ENCODE measurements around the gene SLCO3A1.

DNA sequence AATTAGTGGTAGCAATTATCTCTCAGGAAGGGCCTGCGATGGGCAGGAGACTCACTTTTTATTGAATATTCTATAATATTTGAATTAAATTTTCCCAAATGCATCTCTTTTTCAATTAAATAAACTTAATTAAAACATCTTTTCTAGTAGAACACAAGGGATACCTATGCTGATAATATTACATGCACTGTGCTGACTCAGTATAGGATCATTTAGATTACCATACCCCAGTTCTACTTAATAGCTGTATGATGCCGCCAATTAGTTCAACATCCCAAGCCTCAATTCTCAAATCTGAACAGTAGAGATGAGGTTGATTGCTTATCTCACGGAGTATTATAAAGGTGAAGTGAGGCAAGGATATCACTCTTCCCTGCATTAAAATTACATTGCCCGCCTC is 149.2 kb downstream of the SLCO3A1 start:
- TF ChIP-seq, protein P1, sequence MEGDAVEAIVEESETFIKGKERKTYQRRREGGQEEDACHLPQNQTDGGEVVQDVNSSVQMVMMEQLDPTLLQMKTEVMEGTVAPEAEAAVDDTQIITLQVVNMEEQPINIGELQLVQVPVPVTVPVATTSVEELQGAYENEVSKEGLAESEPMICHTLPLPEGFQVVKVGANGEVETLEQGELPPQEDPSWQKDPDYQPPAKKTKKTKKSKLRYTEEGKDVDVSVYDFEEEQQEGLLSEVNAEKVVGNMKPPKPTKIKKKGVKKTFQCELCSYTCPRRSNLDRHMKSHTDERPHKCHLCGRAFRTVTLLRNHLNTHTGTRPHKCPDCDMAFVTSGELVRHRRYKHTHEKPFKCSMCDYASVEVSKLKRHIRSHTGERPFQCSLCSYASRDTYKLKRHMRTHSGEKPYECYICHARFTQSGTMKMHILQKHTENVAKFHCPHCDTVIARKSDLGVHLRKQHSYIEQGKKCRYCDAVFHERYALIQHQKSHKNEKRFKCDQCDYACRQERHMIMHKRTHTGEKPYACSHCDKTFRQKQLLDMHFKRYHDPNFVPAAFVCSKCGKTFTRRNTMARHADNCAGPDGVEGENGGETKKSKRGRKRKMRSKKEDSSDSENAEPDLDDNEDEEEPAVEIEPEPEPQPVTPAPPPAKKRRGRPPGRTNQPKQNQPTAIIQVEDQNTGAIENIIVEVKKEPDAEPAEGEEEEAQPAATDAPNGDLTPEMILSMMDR (IDR thresholded peaks at IDR 0.05; ENCODE audit: borderline replicate concordance, extremely low read depth, low read length, poor library complexity, severe bottlenecking), result no peak
- no peak for TF ChIP-seq EZH2 (IDR thresholded peaks at IDR 0.05; ENCODE audit: borderline replicate concordance, low read depth, low read length, severe bottlenecking)
